Measurements from ENCODE around the gene RNF227.
"Not testable (repeated sequence)": the region's sequence is repeated elsewhere in the genome, so short reads cannot be mapped to it uniquely, and the experiment has no call there.

RNF227 gene

DNA sequence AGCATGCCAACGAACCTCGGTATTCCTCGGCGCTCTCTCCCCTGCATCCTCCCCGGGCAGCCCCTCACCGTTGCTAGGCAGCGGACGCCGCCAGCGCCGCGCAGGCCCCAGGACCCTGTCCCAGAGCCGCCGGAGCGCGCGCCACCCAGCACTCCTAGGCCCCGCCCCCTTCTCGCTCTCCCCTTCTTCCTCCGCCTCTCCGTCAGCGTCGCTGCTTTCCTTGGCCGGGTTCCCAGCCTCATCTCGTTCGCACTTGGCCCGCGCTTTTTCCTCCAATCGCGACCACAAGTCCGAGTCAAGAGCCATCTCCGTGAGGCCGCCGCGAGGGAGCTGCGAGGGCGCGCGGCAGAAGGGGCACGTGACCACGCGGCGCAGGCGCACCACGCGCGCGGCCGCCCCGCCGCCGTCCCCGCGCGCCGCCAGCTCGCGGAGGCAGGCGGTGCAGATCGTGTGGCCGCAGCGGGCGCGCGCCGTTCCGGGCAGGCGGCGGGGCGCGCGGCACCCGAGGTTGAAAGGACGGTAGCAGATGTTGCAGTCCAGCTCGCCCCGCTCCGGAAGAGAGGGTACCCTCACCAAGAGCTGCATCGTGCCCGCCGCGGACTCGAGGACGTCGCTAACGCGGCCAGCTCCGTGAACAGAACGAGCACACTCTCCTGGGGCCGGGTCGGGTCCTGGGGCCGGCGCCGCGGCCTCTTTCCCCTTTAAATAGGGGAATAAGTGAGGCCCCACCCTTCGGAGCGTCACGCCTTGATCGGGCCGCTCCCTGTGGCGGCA is at the start of gene RNF227:
Gene RNF227 (minus strand): TSS at position 679 of the 774 bp plus-strand sequence. CDS start 94 bp downstream, at position 585.
- DNase-seq, result peak; percentile 65

DNA sequence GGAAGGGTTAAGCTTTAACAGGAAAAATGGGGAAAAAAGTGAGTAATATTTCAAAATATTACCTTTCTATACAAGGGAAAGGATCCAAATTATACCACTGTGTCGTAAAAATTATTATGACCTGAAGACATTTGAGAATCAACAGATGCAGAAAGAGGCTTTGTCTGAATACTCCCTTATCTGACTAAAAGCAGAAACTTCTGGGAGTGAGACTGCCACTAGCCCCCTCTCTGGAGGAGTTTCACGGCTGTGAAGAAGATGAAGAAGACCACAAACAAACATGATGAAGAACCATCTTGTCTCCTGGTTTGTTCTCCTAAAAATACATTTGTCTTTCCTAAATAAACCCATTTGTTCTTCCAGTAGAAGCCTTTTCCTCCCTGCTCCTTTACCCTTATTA is 45.3 kb upstream of the RNF227 start:
- DNase-seq, result no peak

DNA sequence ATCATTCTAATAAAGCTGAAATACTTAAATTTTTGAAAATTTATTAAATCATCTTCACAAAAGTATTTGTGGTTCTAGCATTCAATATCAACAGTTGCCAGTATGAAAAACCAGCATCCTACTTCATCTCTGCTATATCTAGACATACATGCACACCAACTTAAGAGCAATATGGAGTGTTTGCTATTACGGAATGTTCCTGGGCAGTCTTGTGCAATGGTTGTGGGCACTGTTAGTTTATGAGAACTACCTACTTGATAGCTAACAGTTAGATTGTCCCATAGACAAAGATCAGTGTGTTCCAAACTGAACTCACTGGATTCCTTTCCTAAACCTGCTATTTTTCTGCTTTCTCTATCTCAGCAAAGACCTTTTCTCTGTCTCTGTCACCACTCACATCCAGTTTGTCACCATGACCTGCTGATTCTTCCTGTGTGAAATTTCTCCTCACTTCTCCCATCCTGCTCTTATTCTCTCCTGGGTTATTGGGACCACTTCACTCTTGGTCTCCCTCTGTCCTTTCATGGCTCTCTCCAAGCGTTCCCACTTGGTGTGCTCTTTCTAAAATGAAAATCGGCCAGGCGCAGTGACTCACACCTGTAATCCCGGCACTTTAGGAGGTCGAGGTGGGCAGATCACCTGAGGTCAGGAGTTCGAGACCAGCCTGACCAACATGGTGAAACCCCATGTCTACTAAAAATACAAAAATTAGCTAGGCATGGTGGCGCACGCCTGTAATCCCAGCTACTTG is 43.6 kb upstream of the RNF227 start:
- no peak for DNase-seq

DNA sequence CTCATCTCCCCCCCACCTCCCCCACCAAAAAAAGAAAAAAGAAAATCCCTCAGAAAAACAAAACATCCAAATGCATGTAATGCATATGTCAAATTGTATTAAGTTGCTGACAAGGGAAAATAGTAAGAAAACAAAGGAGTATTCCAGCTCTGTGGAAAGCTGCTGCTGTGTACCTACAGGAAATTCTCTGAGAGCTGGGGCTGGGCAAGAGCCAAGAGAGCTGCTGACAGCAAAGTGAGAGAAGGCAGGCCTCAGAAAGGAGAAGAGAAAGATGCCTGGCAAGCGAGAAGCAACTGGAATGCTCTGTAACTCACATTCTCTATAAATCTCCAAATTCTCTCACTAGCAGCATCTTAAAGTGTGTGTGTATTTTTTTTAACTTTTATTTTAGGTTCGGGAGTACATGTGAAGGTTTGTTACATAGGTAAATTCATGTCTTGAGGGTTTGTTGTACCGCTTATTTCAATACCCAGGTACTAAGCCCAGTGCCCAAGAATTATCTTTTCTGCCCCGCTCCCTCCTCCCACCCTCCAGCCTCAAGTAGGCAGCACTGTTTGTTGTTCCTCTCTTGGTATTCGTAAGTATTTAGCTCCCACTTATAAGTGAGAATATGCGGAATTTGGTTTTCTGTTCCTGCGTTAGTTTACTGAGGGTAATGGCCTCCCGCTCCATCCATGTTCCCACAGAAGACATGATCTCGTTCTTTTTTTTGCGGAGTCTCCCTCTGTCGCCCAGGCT is 40.3 kb upstream of the RNF227 start:
- DNase-seq, result no peak

DNA sequence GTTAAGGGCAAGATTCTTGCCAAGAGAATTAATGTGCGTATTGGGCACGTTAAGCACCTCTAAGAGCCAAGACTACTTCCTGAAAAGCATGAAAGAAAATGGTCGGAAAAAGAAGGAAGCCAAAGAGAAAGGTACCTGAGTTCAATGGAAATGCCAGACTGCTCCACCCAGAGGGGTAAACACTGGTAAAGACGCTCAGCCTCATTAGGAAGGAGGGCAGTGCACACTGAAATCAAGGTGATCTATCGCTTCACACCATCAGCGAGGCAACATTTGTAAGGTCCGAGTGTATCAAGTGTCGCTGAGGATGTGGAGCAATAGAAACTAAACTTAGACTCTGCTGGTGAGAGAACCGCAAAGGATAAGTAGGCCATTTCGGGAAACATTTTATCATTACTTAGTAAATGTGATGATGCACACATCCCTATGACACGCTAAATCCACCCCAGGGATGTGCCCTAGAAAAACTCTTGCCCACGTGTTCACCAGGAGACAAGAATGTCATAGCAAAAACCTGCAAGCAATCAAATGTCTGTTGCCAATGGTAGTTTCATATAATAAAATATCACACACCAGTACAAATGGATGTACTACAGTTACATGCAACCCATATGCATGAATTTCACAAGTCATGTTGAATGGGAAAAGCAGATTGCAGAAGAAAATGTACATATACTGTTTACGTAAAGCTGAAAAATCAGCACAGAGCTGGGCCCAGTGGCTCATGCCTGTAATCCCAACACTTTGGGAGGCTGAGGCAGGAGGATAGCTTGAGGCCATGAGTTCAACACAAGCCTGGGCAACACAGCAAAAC is 39.5 kb upstream of the RNF227 start:
- no peak for DNase-seq

DNA sequence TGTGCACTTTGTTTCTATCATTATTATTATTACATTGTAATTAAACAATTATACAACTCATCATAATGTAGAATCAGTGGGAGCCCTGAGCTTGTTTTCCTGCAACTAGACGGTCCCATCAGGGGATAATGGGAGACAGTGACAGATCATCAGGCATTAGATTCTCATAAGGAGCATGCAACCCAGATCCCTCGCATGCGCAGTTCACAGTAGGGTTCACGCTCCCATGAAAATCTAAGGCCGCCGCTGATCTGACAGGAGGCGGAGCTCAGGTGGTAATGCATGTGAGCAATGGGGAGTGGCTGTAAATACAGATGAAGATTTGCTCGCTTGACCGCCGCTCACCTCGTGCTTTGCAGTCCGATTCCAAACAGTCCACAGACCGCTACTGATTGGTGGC is 37.2 kb upstream of the RNF227 start:
- not testable (repeated sequence) for DNase-seq

DNA sequence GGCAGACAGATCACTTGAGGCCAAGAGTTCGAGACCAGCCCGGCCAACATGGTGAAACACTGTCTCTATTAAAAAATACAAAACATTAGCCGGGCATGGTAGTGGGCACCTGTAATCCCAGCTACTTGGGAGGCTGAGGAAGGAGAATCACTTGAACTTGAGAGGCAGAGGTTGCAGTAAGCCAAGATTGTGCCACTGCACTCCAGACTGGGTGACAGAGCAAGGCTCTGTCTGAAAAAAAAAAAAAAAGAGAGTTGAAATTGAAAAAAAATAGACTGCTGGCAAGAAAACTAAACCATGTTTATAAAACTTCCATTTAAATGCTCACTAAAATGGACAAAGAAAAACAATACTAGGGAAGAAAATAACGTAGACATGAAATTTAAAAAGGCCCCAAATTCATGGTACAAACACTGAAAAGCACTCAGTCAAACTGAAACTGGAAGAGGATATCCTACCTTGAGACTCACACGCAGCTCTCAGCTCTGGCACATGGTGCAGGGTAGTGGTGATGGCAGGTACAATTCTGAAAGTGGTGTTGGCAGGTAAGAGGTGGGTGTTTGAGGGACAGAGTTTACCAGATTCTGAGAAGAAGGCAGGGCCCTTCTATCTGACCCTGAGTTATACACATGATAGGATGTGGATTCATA is 35.2 kb upstream of the RNF227 start:
- no peak for DNase-seq

DNA sequence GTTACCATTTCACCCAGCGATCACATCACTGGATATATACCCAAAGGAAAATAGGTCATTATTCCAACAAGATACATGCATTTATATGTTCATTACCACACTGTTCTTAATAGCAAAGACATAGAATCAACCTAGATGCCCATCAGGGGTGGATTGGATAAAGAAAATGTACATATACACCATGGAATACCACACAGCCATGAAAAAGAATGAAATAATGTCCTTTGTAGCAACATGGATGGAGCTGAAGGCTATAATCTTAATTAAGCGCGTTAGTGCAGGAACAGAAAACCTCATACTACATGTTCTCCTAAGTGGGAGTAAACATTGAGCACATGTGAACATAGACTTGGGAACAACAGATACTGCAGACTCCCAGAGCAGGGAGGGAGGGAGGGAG is 34.5 kb upstream of the RNF227 start:
- DNase-seq, result no peak

DNA sequence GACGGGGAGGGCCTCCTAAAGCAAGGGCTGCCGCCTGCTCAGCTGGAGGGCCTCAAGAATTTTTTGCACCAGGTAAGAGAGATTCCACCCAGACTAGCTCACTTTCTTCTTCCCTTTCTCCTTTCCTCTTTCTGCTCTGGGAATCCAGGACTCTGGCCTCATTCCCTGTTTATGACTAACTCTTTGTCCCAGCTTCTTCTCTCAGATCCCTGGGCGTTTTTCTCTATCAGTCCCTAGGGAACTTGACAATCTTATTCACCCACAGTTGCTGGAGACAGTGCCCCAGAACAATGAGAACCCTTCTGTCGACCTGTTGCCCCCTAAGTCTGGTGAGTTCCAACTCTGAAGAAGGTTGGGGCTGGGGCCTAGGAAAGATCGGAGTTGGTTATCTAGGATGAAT is 31.6 kb upstream of the RNF227 start:
- DNase-seq, result no peak

DNA sequence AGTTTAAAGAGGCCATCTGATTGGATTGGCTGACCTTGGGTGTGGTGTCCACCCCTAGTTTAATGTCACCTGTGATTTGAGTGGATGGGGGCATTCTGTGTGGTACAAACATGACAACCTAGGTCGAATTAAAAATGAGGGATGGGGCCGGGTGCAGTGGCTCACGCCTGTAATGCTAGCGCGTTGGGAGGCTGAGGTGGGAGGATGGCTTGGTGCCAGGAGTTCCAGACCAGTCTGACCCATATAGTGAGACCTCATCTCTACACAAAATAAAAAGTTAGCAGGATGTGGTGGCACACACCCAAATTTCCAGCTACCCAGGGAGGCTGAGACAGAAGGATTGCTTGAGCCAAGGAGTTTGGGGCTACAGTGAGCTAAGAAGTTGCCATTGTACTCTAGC is 30.4 kb upstream of the RNF227 start:
- DNase-seq, result no peak

DNA sequence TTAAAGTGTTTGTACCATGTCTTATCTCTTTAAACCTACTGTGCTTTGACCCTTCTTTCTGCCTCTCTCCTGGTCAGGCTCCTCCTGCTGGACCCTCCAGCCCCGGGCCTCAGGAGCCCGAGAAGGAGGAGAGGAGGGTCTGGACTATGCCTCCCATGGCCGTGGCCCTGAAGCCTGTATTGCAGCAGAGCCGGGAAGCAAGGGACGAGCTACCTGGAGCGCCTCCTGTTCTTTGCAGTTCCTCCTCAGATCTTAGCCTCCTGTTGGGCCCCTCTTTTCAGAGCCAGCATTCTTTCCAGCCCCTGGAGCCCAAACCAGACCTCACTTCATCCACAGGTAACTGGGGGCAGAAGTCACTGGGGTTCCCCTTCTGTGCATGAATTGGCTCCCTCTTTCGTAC is 29.6 kb upstream of the RNF227 start:
- no peak for DNase-seq

DNA sequence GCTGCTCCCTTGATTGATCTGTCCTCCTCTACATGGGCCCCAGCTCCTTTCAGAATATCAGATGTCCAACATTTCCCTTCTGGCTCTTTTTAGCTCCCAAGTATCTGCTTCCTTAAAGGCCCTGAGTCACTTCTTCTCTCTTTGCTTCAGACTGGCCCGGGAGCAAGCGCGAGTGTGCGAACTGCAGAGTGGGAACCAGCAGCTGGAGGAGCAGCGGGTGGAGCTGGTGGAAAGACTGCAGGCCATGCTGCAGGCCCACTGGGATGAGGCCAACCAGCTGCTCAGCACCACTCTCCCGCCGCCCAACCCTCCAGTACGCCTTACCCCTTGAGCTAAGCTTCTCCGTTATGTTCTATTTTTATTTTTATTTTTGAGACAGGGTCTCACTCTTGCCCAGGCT is 28.2 kb upstream of the RNF227 start:
- DNase-seq, result no peak

DNA sequence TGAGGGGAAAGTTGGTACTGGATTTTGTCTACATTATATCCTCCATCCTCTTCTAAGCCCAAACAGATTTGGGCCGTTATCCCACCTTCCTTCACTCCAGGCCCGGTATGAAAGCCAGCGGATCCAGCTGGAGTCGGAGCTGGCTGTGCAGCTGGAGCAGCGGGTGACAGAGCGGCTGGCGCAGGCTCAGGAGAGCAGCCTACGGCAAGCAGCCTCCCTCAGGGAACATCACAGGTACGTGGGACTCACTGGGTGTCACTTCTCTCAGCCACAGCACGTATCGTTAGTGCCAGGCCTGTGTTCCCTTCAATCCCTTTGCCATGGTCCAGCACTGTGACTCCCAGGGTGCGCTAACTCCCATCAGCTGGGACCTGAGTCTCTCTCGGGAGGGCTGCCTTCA is 27.2 kb upstream of the RNF227 start:
- DNase-seq, result no peak

DNA sequence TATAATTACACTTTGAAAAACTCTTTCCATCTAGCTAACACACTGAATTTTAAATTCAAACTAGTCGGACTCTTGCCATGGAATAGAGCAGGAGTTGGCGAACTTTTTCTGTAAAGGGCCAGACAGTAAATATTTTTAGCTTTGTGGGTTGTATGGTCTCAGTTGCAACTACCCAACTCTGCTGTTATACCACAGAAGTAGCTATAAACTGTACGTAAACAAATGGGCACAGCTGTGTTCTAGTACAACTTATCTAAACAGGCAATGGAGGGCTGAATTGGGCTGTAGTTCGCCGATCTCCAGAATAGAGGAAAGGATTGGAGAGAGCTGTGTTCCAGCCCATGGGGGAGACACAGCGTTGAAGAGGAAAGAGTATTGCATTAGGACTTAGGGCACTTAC is 24.7 kb upstream of the RNF227 start:
- DNase-seq, result no peak

DNA sequence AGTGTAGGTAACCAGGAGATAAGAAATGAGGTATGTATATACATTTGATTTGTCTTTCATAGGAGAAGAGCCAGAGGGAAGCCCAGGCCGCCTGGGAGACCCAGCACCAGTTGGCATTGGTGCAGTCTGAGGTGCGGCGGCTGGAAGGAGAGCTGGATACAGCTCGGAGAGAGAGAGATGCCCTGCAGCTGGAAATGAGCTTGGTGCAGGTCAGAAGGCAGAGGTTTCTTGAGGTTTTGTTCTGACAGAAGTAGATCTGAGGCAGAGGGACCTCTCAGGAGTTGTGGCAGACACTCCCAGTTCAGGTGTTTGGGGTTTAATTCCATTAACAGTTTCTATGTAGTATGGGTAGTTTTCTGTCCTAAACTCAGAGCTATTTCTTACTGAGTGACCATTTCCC is 23.9 kb upstream of the RNF227 start:
- no peak for DNase-seq

DNA sequence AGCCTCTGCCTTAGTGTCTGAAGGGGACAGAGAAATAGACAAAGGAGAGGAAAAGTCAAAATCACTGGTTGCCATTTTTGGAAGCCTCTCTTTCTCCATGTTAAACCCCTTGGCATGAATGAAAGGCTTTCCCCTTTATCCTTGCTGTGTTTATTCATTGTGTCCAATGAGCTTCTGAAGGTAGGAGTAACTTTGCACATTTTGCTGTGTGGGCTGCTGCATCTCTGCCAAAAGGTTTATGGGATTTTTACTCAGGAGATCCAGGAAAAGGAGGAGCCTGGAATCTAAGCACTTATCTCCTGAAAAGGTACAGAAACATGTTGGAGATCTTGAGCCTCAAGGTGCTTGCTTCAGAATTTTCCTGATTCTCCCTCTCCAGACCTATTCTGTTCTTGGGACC is 19.8 kb upstream of the RNF227 start:
- DNase-seq, result no peak

DNA sequence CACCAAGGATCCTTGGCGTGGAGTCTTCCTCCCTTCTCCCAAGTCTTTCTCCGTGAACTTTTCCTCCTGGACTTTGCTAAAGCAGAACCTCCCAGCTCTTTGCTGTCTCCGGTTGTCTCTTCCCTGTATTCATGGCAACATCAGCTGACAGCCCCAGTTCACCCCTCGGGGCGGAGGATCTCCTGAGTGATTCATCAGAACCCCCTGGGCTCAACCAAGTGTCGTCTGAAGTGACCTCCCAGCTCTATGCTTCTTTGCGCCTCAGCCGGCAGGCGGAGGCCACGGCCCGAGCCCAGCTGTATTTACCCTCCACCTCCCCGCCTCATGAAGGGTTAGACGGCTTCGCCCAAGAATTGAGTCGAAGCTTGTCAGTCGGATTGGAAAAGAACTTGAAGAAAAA is 16.9 kb upstream of the RNF227 start:
- no peak for DNase-seq

DNA sequence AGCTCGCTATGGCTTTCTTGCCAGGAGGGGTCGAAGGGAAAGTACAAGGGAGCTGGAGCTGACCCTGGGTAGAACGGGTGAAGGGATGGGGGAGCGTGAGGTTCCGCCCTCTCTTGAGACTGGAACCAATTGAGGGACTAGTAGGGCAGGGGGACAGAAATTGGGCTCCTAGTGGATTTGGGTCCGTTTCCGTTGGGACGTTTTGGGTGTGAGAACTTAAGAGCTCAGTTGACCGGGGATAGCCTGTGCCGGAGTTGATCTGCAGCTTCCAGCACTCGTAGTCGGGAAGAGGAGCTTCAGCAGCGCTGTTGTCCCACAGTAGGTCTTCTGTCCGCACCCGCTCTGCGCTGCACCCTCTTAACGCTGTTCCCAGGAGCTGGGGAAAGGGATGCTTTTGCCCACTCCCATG is 16.4 kb upstream of the RNF227 start:
- no peak for DNase-seq

DNA sequence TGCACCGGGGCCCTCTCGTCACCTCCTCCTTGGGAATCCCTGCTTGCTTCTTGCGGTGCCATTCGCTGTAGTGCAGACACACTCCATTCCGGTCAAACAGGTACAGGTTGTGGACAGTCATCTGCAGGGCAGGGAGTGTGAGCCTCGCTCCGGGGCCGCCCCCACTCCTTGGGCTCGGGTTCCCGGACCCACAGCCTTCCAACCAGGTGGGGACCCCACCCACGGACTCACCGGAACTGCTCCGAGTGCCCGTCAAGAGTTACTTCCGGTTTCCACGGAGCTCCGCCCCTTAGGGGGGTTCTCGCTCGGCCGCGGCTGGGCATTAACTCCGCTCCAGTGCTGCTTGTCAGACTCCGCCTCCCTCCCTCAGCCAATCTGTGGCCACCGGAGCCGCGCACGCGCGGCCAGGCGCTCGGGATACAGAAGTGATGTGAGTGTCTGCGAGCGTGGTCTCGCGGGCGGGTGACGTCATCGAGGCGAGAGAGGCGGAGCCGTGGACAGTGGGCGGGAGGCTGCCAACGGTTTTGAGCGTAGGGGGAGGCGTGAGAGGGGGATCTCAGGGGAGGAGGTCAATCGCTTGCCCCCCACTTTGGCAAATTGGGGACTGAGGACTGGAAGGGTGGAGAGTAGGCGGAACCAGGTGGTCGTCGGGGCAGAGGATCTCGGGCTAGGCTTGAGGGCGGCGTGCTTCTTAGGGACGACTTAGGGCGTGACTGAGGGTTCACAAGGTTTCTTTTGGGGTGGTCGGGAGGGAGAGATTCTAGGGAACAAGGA is 15.8 kb upstream of the RNF227 start, which contains the start of the genes CNTROB and TRAPPC1:
Gene CNTROB (plus strand): TSS at position 498 of the 774 bp plus-strand sequence. CDS start 874 bp downstream, outside the sequence.
Gene TRAPPC1 (minus strand): TSS at position 238 of the 774 bp plus-strand sequence. CDS start 117 bp downstream, at position 121.
- DNase-seq, result peak; percentile 93

DNA sequence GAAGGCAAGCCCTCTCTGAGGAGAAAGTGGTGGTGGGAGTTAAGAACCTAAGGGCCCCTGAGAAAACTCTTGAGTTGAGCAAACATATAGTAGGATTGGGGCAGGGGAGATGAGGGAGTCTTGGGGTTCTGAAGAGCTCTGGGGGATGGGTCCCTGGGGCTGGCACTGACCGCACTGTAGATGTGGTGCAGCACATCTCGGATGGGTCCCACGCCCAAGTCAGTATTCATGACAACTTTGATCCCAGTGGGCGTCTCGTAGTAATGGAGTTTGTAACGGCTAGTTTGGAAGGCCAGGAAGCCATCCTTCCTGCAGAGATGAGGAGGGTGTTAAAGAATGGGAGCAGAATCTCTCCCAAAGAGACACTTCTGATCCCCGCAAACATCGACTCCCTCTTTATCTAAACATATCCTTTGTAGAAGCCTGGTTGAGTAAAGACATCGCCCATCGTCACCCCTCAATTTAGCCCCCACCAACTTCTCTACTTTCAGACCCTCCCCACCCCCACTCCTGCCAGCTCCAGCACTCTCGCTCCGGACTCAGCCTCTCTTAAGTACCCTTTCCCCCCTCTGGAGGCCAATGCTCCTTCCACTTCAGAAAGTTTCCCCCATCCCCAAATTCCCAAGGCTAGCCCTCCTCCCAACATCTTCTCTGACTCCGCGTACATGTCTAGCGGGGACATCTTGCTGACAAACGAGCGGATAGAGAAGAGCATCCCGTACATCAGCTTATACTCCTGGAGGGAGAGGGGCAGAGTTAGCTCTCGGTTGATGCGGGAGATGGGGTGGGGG is 14.9 kb upstream of the RNF227 start:
- DNase-seq, result no peak

All from NCI-H526 treated with DMSO at 0.1 percent for 48 hours (cell line).